Osteoblast (primary cell): ENCODE measurements around the gene LSS. TPM values are rescaled to one million over a fixed set of nuclear protein-coding genes. Genes with fewer than 3 reads are reported as not detected.

ENCODE experiments used
- DNase-seq: peaks from one replicate; pipeline ENCODE4 v3.0.0; 2011; ENCODE audit warnings: low spot score, mixed read lengths; ENCODE audit not compliant: insufficient read length; ENCODE audit errors: missing footprints
- H2AFZ ChIP-seq: 2 replicates; pipeline ENCODE4 v1.6.0; 2011; ENCODE audit warnings: mild to moderate bottlenecking, low read length
- H3K27ac ChIP-seq: 2 replicates; pipeline ENCODE4 v1.5.1; 2011; ENCODE audit warnings: mild to moderate bottlenecking, low read depth, low read length, moderate library complexity
- H3K27me3 ChIP-seq: 2 replicates; pipeline ENCODE4 v1.6.0; 2012; ENCODE audit warnings: mild to moderate bottlenecking, control low read depth, inconsistent platforms, low read length, moderate library complexity; ENCODE audit not compliant: insufficient read depth
- H3K36me3 ChIP-seq: 2 replicates; pipeline ENCODE4 v1.5.1; 2011; ENCODE audit warnings: mild to moderate bottlenecking, low read length, control low read depth, moderate library complexity; ENCODE audit not compliant: insufficient read depth
- H3K4me1 ChIP-seq: 2 replicates; pipeline ENCODE4 v1.5.1; 2011; ENCODE audit warnings: mild to moderate bottlenecking, low read length, control low read depth, moderate library complexity; ENCODE audit not compliant: insufficient read depth
- H3K4me2 ChIP-seq: 2 replicates; pipeline ENCODE4 v1.6.0; 2011; ENCODE audit warnings: mild to moderate bottlenecking, low read length; ENCODE audit not compliant: insufficient read depth
- H3K4me3 ChIP-seq: fragments of 200-600 bp; sonication (generic); 3 replicates; pipeline ENCODE4 v1.5.1; 2012; ENCODE audit warnings: mild to moderate bottlenecking, low read length, inconsistent platforms; ENCODE audit not compliant: insufficient read depth
- H3K79me2 ChIP-seq: 2 replicates; pipeline ENCODE4 v1.6.0; 2012; ENCODE audit warnings: mild to moderate bottlenecking, low read length, control low read depth, inconsistent platforms; ENCODE audit not compliant: insufficient read depth
- H3K9me3 ChIP-seq: 2 replicates; pipeline ENCODE4 v1.5.1; 2011; ENCODE audit warnings: low read depth, low read length, control low read depth
- H4K20me1 ChIP-seq: 2 replicates; pipeline ENCODE4 v1.6.0; 2012; ENCODE audit warnings: mild to moderate bottlenecking, low read length, control low read depth; ENCODE audit not compliant: insufficient read depth
- total RNA-seq: library from RNA; depleted of rRNA; stranded (reverse); fragments of >200 nt; gene quantifications from 2 replicates; pipeline ENCODE4 v1.2.3, GENCODE V29; 2012
- TF ChIP-seq, protein P1 (sequence below): IDR thresholded peaks from 2 replicates; pipeline ENCODE4 v1.5.1; 2011; ENCODE audit warnings: mild to moderate bottlenecking, low read depth, low read length, moderate library complexity; ENCODE audit errors: extremely low read depth

Gene LSS
- total RNA-seq, 1 donor = 122 TPM

DNA sequence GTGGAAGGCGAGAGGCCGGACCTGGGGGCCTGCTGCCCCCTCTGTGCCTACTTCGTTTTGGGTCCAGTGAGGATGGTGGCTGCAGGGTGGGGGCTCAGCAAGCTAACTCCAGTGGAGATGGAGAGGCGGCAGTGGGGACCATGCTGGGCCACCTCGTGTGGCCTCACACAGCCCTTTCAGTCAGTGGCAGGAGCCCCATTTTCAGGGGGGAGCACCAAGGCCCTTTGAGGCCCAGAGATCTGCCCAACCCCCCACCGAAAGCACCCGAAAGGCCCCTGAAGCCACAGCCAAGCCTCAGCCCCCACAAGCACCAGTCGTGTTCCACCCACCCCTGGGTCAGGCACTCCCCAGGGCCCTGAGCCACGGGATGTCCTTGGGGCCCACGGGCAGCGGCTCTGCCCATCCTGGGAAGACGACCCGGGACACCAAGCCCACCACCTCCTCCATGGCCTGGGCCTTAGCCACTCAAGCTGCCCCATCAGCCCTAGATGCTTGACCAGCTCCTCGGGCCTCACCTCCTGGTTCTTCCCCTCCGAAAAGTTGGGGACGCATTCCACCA is 73.5 kb downstream of the LSS start:
- no peaks in the 10 kb centered on the region for H3K36me3 ChIP-seq
- H3K9me3 ChIP-seq = no peaks in the 10 kb centered on the region
- H3K4me1 ChIP-seq = peaks cover 4% of the 10 kb centered on the region
- no peak overlapping the region for H3K4me3 ChIP-seq
- H2AFZ ChIP-seq = no peak overlapping the region
- H3K79me2 ChIP-seq = no peaks in the 10 kb centered on the region
- H4K20me1 ChIP-seq = no peaks in the 10 kb centered on the region
- TF ChIP-seq, protein P1, sequence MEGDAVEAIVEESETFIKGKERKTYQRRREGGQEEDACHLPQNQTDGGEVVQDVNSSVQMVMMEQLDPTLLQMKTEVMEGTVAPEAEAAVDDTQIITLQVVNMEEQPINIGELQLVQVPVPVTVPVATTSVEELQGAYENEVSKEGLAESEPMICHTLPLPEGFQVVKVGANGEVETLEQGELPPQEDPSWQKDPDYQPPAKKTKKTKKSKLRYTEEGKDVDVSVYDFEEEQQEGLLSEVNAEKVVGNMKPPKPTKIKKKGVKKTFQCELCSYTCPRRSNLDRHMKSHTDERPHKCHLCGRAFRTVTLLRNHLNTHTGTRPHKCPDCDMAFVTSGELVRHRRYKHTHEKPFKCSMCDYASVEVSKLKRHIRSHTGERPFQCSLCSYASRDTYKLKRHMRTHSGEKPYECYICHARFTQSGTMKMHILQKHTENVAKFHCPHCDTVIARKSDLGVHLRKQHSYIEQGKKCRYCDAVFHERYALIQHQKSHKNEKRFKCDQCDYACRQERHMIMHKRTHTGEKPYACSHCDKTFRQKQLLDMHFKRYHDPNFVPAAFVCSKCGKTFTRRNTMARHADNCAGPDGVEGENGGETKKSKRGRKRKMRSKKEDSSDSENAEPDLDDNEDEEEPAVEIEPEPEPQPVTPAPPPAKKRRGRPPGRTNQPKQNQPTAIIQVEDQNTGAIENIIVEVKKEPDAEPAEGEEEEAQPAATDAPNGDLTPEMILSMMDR = no peak
- DNase-seq = peak; percentile 65
- H3K27ac ChIP-seq = no peak overlapping the region
- no peak overlapping the region for H3K4me2 ChIP-seq
- no peaks in the 10 kb centered on the region for H3K27me3 ChIP-seq

GRCh38 chr21:46154155-46154954 is 74.2 kb downstream of the LSS start:
- Histone ChIP-seq H3K27me3 (no peaks in the 10 kb centered on the region), H3K9me3 (no peaks in the 10 kb centered on the region), H3K4me1 (peaks cover 4% of the 10 kb centered on the region), H3K27ac (no peak overlapping the region), H3K4me3 (no peak overlapping the region), H3K79me2 (no peaks in the 10 kb centered on the region), H3K4me2 (no peak overlapping the region), H4K20me1 (no peaks in the 10 kb centered on the region), H3K36me3 (no peaks in the 10 kb centered on the region), H2AFZ (no peak overlapping the region)
- TF ChIP-seq, protein P1 = no peak
- DNase-seq = peak; percentile 42

DNA sequence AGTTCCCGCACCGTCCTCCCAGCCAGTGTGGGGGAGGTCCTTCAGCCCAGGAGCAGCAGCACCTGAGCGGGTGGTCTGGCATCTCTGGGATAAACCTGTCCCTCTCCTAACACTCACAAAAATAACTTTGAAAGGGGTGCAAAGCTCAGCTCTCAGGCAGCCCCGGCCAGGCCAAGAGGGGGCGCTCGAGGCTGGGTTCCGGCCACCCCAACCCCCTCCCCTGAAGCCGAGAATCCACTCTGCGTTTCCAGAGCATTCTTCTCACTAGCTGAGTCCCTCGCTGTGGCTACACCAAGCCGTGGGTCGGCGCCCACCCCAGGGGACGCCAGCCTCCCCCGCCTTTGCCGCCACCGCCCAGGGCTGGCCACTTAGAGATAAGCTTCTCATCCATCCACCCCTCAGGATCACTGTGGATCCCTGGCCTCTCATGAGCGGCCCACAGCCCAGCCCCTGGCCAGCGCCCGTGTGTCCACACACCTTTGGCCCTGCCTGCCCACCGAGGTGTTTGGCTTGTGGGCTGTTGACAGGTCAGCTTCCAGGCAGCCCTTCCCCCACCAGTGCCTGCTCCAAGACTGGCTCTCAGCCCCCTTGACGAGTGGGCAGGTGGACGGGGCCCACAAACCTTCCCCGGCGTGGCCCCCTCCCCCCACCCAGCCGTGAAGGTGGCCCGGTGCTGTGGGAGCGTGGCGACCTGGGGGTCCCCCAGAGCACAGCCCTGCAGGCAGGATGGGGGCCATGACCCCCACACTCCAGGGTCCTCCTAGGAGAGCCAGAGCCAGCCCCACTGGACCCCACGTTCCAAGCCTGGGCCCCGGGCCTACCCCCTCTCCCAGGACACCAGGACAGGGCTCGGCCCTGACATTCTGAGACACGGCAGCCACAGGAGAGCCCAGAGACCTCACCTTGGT is 75.1 kb downstream of the LSS start:
- H4K20me1 ChIP-seq = no peaks in the 10 kb centered on the region
- peak overlapping the region; percentile 82 for H3K4me2 ChIP-seq
- TF ChIP-seq, protein P1 = peak; percentile 88
- H3K4me3 ChIP-seq = peak overlapping the region; percentile 63
- H3K79me2 ChIP-seq = no peaks in the 10 kb centered on the region
- peaks cover 4% of the 10 kb centered on the region for H3K4me1 ChIP-seq
- no peaks in the 10 kb centered on the region for H3K36me3 ChIP-seq
- DNase-seq = peak; percentile 99
- H3K27ac ChIP-seq = no peak overlapping the region
- no peaks in the 10 kb centered on the region for H3K27me3 ChIP-seq
- no peaks in the 10 kb centered on the region for H3K9me3 ChIP-seq
- H2AFZ ChIP-seq = peak overlapping the region; percentile 90

DNA sequence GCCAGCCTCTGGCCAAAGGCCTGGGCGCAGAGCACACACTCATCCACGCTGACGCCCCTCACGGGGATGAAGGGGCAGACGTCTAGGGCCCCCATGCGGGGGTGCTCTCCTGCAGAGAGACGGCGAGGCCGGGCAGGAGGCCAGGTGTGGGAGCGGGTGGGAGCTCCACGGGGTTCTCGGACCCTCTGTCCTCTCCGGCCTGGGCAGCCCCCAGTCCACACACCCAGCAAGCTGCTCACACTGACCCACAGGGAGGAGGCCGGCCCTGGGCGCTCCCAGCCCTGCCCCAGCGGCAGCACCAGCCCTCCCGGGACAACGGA is 75.7 kb downstream of the LSS start:
- Histone ChIP-seq H3K79me2 (no peaks in the 10 kb centered on the region), H3K4me2 (peak overlapping the region; percentile 82), H3K27me3 (no peaks in the 10 kb centered on the region), H3K27ac (no peak overlapping the region), H3K36me3 (no peaks in the 10 kb centered on the region), H2AFZ (peak overlapping the region; percentile 90), H3K9me3 (no peaks in the 10 kb centered on the region), H3K4me3 (peak overlapping the region; percentile 63), H4K20me1 (no peaks in the 10 kb centered on the region), H3K4me1 (peaks cover 4% of the 10 kb centered on the region)
- TF ChIP-seq, protein P1 = no peak
- DNase-seq = no peak
